ENCODE measurements around the gene RDH8.
A peak's percentile ranks its signal among the peaks of the same experiment; 100 is the strongest.

RDH8 gene

GRCh38 chr19:10013316-10013715 is at the start of gene RDH8:
TSS of gene RDH8 (plus strand) at chr19:10013483. CDS start at chr19:10013498, 15 bp downstream.
- DNase-seq, result no peak

- DNase-seq, result no peak
These were observed 47.3 kb upstream of the RDH8 start for GRCh38 chr19:9966024-9966423.

GRCh38 chr19:9966448-9966847 is 46.8 kb upstream of the RDH8 start:
- no peak for DNase-seq

- no peak for DNase-seq
These were observed 46.0 kb upstream of the RDH8 start for GRCh38 chr19:9967326-9967725.

GRCh38 chr19:9968820-9969687 is 44.2 kb upstream of the RDH8 start:
- DNase-seq, result no peak

GRCh38 chr19:9969688-9969975 is 43.7 kb upstream of the RDH8 start:
- DNase-seq, result no peak

GRCh38 chr19:9970481-9970880 is 42.8 kb upstream of the RDH8 start:
- no peak for DNase-seq

GRCh38 chr19:9971166-9971897 is 42.0 kb upstream of the RDH8 start:
- DNase-seq, result no peak

GRCh38 chr19:9972103-9972502 is 41.2 kb upstream of the RDH8 start:
- DNase-seq, result no peak

GRCh38 chr19:9981406-9982260 is 31.6 kb upstream of the RDH8 start:
- DNase-seq, result no peak

- DNase-seq, result no peak
These were observed 26.4 kb upstream of the RDH8 start for GRCh38 chr19:9986787-9987281.

- DNase-seq, result no peak
These were observed 23.8 kb upstream of the RDH8 start for GRCh38 chr19:9989504-9989903.

GRCh38 chr19:9991425-9992191 is 21.7 kb upstream of the RDH8 start:
- DNase-seq, result no peak

- DNase-seq, result no peak
These were observed 18.2 kb upstream of the RDH8 start for GRCh38 chr19:9995084-9995483.

GRCh38 chr19:9995999-9996398 is 17.3 kb upstream of the RDH8 start:
- DNase-seq, result no peak

GRCh38 chr19:9996541-9996940 is 16.7 kb upstream of the RDH8 start:
- no peak for DNase-seq

GRCh38 chr19:10000171-10000826 is 13.0 kb upstream of the RDH8 start:
- peak; percentile 49 for DNase-seq

GRCh38 chr19:10001899-10002298 is 11.4 kb upstream of the RDH8 start:
- no peak for DNase-seq

GRCh38 chr19:10003271-10003670 is 10.0 kb upstream of the RDH8 start:
- DNase-seq, result no peak

GRCh38 chr19:10004617-10005016 is 8.7 kb upstream of the RDH8 start:
- DNase-seq, result no peak

- no peak for DNase-seq
These were observed 7.5 kb upstream of the RDH8 start for GRCh38 chr19:10005632-10006334.
